ENCODE measurements around the gene MITD1.
"Not testable (repeated sequence)": the region's sequence is repeated elsewhere in the genome, so short reads cannot be mapped to it uniquely, and the experiment has no call there.

Gene MITD1

GRCh38 chr2:99180755-99181623 is at the start of gene MITD1, which contains the start of gene MRPL30:
TSS of gene MITD1 (minus strand) at chr2:99181058. CDS start at chr2:99180981, 77 bp downstream.
TSS of gene MRPL30 (plus strand) at chr2:99181184. CDS start at chr2:99186204, 5,020 bp downstream.
- DNase-seq, result peak; percentile 96

- no peak for DNase-seq
Observed at GRCh38 chr2:99217929-99218501, 37.2 kb upstream of the MITD1 start.

- DNase-seq, result no peak
Observed at GRCh38 chr2:99216096-99216495, 35.2 kb upstream of the MITD1 start.

GRCh38 chr2:99205491-99205890 is 24.6 kb upstream of the MITD1 start:
- no peak for DNase-seq

- DNase-seq, result no peak
Observed at GRCh38 chr2:99201959-99202678, 21.3 kb upstream of the MITD1 start.

GRCh38 chr2:99200076-99200800 is 19.4 kb upstream of the MITD1 start:
- DNase-seq, result no peak

GRCh38 chr2:99198103-99198841 is 17.4 kb upstream of the MITD1 start:
- DNase-seq, result no peak

GRCh38 chr2:99192364-99192763 is 11.5 kb upstream of the MITD1 start:
- DNase-seq, result not testable (repeated sequence)

- no peak for DNase-seq
Observed at GRCh38 chr2:99190548-99190947, 9.7 kb upstream of the MITD1 start.

GRCh38 chr2:99188357-99188756 is 7.5 kb upstream of the MITD1 start:
- DNase-seq, result no peak

GRCh38 chr2:99187011-99187410 is 6.2 kb upstream of the MITD1 start:
- DNase-seq, result no peak

- DNase-seq, result no peak
Observed at GRCh38 chr2:99184811-99185210, 4.0 kb upstream of the MITD1 start.

- DNase-seq, result no peak
Observed at GRCh38 chr2:99183025-99183424, 2.2 kb upstream of the MITD1 start.

- no peak for DNase-seq
Observed at GRCh38 chr2:99181624-99182000, 754 bp upstream of the MITD1 start.

GRCh38 chr2:99171377-99172140 is 9.3 kb downstream of the MITD1 start:
- no peak for DNase-seq

- DNase-seq, result no peak
Observed at GRCh38 chr2:99169534-99169933, 11.3 kb downstream of the MITD1 start.

- DNase-seq, result no peak
Observed at GRCh38 chr2:99166218-99166617, 14.6 kb downstream of the MITD1 start.

GRCh38 chr2:99159594-99159993 is 21.3 kb downstream of the MITD1 start:
- DNase-seq, result no peak

- no peak for DNase-seq
Observed at GRCh38 chr2:99158599-99158998, 22.3 kb downstream of the MITD1 start.

- no peak for DNase-seq
Observed at GRCh38 chr2:99156891-99157290, 24.0 kb downstream of the MITD1 start.
